ENCODE data around the gene GPC1.

GRCh38 chr2:240392084-240392947 is 43.1 kb upstream of the GPC1 start:
- TF ChIP-seq CTCF (IDR thresholded peaks at IDR 0.05) (no peak), POLR2A (IDR thresholded peaks at IDR 0.05) (no peak), POLR2AphosphoS5 (IDR thresholded peaks at IDR 0.05) (no peak)
